GM18526 (cell line): ENCODE results near the gene CTCF.

Experiments
- POLR2A ChIP-seq: IDR thresholded peaks from 3 replicates; pipeline ENCODE4 v1.6.1; 2011; ENCODE audit not compliant: insufficient read length; ENCODE audit errors: extremely low read depth

Gene CTCF

DNA sequence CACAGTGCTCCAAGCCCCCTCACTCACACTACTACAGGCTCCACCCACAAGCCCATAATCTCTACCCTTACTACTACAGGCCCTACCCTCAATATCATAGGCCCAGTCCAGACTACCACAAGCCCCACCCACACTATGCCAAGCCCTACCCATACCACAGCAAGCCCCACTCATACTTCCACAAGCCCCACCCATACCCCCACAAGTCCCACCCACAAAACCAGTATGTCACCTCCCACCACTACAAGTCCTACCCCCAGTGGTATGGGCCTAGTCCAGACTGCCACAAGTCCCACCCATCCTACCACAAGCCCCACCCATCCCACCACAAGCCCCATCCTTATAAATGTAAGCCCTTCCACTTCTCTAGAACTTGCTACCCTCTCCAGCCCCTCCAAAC, 19.9 kb upstream of the CTCF start:
- no peak for TF ChIP-seq POLR2A

DNA sequence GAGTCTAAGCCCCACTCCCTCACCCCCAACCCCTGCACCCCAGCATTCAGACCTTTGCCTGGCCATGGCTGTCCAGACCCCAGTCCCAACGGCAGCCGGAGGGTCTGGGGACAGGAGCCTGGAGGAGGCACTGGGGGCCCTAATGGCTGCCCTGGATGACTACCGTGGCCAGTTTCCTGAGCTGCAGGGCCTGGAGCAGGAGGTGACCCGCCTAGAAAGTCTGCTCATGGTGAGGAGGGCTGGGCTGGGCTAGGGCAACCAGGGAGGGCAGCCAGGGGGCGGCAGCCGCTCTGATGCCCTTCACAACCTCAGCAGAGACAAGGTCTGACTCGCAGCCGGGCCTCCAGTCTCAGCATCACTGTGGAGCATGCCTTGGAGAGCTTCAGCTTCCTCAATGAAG, 19.3 kb upstream of the CTCF start:
- TF ChIP-seq POLR2A: no peak

DNA sequence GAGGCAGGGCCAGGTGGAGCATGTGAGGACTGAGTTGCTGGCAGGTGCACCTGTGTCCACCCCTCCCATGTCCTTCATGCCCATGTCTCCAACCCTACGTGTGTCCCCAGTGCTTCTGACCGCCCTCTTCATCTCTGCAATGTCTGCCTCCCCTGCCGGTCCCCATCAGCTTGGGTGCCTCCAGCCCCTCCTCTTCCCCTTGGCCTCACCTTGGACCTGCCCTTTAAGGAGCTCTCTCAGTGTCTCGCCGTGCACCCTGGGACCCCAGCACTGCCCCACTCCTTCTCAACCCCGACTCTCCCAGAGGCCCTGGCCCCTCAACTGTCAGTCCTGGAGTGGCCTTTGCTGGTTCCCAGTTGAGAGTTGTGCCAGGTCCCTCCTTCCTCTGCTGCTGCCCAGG, 18.7 kb upstream of the CTCF start:
- TF ChIP-seq POLR2A: no peak

DNA sequence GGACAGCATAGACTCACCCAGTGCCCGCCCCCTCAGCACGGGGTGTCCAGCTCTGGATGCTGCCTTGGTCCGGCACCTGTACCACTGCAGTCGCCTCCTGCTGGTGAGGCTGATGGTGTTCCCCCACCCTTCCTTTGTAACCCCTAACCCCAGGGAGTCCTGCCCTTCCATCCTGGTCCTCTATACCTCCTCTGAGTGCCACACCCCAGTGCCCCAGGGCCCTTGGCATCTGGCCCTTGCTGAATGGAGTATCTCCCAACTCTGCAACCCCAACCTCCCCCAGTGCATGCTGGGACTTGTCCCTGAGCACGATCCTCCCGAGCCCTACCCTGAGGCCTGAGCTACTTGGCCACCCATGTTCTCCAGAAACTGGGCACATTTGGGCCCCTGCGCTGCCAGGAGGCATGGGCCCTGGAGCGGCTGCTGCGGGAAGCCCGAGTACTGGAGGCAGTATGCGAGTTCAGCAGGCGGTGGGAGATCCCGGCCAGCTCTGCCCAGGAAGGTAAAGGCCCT, 17.9 kb upstream of the CTCF start:
- no peak for TF ChIP-seq POLR2A

DNA sequence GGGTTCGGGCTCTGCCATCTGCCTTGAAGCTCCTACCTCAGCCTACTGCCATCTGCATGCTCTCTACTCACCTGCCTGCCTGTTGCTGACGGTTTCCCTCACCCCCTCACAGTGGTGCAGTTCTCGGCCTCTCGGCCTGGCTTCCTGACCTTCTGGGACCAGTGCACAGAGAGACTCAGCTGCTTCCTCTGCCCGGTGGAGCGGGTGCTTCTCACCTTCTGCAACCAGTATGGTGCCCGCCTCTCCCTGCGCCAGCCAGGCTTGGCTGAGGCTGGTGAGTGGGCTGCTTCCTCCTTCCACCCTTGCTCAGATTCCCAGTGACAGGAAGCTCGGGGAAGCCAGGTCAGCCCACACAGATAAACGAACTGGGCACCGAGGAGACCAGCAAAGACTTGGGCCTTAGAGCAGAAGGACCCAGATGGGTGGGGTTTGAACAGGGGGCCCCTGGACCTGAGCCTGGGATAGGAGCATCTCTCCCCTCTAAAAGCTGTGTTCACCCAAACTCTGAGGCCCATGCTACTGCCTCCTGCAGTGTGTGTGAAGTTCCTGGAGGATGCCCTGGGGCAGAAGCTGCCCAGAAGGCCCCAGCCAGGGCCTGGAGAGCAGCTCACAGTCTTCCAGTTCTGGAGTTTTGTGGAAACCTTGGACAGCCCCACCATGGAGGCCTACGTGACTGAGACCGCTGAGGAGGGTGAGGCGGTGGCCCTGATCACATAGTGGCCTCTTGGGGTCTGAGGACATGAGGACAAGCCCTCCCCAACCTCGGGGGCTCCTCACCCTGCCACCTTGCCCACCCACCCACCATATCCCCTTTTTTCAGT, 17.3 kb upstream of the CTCF start:
- no peak for TF ChIP-seq POLR2A

DNA sequence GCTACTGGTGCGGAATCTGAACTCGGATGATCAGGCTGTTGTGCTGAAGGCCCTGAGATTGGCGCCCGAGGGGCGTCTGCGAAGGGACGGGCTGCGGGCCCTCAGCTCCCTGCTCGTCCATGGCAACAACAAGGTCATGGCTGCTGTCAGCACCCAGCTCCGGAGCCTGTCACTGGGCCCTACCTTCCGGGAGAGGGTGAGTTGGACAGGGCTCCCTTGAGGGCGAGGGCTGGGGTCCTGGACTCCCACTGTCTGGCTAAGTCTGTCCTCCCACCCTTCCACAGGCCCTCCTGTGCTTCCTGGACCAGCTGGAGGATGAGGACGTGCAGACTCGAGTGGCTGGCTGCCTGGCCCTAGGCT, 16.7 kb upstream of the CTCF start:
- TF ChIP-seq POLR2A: no peak

DNA sequence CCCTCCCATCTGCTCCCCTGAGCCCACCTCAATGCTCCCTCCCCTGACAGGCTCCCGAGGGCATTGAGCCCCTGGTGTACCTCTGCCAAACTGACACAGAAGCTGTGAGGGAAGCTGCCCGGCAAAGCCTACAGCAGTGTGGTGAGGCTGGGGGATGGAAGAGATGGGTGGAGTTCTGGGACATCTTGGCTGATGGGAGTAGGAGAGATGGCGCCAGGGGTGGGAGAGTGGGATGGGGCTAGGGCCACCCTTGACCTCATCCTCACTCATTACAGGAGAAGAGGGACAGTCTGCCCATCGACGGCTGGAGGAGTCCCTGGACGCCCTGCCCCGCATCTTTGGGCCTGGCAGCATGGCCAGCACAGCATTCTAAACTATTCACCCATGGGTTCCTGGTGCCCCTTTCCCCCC, 16.2 kb upstream of the CTCF start:
- TF ChIP-seq POLR2A: no peak

DNA sequence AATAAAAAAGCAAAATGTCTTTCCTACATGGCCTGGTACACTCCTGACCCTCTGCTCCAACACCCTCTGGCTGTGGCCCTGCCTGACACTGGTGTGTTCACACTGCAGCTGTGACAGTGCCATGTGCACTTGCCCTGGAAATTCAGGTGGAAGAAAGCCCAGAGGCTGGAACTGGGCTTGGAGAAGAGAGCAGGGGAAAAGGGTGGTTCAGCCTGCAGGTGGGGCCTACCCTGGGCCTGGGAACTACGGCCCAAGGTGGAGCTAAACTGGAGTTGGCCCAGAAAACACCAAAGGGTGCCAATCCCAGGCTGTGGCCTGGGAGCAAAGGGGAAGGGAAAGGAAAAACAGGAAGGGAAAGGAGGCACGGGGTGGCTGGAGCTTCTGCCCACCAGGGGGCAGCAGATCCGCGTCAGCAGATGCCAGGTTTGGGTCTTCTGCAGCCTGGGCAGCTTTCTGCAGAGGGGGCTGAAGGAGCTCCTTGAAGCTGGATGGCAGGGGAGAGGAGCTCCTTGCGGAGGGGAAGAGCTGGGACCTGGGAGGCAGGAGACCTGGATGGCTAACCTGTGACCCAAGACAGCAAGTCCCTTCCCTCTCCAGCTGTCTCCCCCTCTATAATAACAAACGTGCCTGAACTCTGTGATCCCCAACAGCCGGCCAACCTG, 15.4 kb upstream of the CTCF start:
- no peak for TF ChIP-seq POLR2A

DNA sequence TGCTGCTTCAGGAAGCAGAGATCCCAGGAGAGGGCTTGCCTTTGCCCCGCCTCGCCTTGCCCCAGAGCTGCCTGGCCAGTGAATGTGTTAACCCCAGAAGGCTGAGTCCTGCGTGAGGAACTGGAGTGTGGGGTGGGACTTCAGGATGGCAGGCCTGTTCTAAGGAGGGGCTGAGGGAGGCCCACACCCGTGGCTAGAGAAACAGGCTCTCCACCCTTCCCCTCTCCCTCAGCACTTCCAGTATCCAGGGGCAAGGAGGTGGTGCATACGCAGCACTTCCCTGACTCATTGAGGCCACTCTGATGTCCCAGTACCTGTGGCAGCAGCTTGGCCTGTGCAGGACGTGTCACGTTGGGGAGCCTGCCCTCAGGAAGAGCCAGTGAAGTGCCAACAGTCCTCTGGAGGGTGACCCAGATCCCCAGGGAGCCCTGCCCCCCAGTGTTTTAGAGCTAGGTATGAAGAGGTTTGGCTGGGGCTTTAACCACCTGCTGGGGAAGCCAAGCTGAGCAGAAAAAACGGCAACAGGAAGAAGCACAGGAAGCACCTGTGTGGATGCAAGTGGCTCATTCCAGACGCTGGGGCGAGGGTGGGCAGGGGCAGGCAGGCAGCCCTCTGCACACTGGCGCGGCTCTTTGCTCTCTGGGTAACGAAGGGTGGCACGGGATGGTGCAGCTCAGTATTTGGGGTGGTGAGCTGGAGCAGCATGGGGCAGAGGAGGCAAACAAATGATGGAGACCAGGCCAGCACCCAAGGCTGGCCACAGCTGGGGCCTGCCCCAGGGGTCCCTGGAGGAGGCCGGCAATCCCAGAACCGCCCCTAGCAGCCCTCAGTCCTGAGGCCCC, 14.7 kb upstream of the CTCF start:
- TF ChIP-seq POLR2A: peak; percentile 46

DNA sequence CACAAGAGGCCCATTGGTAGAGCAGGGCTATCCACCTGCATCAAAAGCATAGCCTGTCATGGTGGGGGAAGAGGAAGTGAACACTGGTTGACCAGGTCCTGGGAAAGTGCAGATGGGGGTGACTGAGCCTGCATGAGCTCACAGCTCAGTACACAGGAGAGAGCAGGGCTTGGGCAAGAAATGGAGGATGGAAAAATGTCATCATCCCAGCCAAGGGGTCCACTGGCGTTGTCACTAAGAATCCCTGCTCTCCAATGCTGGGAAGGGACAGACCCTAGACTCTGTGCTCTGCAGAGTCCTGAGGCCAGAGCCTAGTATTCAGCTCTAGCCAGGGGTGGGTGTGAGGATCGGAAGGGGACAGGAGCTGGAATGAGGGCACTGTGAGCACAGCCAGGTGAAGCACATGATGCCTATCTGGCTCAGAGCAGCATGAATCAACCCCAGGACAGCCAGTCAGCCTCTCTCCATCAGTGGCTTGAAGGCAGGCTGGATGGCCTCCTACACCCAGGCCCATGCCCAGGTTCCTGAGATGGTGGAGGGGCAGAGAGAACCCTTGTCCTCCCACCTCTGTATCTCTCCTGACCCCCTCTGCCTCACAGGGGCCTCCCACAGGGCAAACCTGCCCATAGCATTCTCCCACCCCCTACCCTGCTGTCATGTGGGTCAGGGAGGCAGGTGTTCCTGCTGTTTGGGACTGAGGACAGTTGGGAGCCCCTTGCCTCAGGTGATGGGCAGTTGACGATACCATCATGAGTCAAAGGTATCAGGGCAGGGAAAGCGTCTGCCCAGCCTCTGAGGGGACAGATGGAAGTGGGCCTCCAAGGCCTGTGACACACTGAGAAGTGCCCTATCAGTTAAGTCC, 13.8 kb upstream of the CTCF start:
- TF ChIP-seq POLR2A: peak; percentile 9

DNA sequence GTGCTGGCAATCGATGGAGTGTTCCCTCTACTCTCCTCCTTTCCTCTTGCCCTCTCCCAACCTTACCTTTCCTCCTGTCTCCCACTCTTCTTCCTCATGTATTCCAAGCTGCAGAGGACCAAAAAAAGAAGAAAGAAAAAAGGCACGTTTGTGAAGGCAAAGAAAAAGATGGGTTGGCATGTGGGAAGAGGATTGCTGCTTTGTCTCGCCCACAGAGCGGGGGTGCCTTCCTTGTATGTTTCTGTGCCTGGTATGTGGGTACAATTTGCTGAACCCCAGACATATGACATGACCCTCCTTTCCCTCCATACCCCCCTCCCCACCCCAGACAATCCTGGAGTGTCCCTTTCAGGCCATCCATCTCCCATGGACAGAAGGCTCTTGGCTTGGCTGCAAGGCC, 13.1 kb upstream of the CTCF start:
- no peak for TF ChIP-seq POLR2A

DNA sequence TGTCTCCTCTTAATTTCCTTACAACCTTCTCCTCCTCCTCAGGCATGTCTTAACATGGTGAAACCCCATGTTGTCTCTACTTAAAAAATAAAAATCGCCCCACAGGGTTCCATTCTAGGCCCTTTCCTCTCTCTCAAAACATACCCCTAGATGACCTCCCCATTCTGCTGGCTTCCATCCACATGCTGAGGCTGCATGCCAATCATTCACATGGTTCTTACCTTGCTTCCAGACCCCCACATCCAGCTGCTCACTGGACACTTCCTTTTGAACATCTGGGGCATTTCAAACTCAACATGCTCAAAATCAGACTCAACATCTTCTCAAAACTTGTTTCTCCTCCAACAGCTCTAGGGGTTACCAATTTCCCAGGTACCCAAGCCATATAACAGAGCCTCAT, 12.4 kb upstream of the CTCF start:
- no peak for TF ChIP-seq POLR2A

DNA sequence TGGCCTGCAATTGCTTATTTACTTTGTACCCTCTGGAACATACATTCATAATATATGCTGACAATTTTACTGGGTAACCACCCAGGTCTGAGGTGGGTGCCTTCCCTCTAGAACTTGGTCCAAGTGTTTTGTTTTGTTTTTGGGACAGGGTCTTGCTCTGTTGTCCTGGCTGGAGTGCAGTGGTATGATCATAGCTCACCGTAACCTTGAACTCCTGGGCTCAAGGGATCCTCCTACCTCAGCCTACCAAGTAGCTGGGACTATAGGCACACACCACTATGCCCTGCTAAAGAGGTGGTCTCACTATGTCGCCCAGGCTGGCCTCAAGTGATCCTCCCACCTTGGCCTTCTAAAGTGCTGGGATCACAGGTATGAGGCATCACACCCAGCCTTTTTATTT, 11.2 kb upstream of the CTCF start:
- no peak for TF ChIP-seq POLR2A

DNA sequence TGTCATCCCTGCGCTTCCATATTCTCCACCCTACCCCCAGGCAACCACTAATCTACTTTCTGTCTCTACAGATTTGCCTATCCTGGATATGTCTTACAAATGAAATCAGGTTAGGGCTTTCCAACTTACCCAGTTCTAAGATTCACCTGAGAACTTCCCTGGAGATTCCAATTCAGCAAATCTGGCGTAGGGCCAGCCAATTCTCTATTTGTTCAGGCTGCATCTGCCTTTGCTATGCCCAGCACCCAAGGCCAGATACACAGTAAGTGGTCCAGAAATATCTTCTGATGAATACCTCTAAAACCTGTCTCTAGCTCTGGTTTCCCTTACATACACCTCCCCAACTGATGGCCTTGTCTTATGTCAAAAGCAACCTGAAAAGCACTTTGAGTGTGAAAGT, 10.4 kb upstream of the CTCF start:
- no peak for TF ChIP-seq POLR2A

DNA sequence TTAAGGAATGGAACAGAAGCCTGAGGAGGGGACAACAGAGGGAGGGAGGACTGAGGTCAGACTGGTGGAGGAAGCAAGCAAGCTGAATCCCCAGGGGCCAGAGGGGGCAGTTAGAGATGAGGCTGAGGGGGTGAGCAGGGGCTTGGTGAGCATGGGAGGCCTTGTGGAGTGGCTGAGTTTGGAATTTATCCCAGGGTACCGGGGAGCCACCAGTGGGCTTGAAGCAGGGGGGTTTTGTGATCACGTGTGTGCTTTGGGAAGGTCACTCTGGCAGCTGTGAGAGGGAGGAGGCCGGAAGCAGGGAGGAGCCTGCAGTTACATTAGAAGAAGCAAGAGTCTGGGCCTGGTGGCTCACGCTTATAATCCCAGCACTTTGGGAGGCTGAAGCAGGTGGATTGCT, 9.8 kb upstream of the CTCF start:
- no peak for TF ChIP-seq POLR2A

DNA sequence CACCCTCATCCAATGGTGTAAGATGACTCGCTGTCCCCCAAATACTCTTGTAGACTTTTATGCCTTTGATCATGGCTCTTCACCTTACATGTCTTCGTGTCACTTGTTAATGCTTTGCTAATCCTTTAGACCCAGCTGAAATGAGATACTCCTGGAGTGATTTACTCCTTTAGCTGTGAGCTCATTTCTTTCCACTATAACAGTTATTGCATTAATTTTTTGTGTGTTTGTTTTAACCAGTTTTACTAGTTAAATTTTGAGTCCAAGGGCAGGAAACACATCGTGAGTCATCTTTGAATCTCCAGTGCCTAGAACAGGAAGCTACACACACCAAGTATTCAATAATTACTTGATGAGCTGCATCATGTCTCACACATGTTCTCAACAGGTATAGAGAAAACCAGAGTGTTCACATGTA, 6.5 kb upstream of the CTCF start:
- no peak for TF ChIP-seq POLR2A
